Vagina (tissue), 2 donors: ENCODE measurements around the gene PRR5L.

Source experiments
- POLR2A ChIP-seq, 2 donors: fragments of 450-650 bp; IDR thresholded peaks; one replicate each; pipeline ENCODE4 v1.6.1; 2017; ENCODE audit warnings: antibody characterized with exemption in 2 of 2, mild to moderate bottlenecking in 2 of 2, moderate library complexity in 2 of 2
- POLR2AphosphoS5 ChIP-seq, 2 donors: sonication (generic); formaldehyde crosslinking; IDR thresholded peaks; one replicate each; pipeline ENCODE4 v1.9.0; 2017; ENCODE audit warnings: antibody characterized with exemption in 2 of 2, mild to moderate bottlenecking in 2 of 2, low read depth in 1 of 2; ENCODE audit not compliant: insufficient read depth in 1 of 2
- TF ChIP-seq, protein P1 (sequence below), 3 experiments: fragments of 450-650 bp in 2 of 3; fragments of 200-600 bp in 1 of 3; sonication (generic) in 1 of 3; IDR thresholded peaks; one replicate each; pipeline ENCODE4 v1.5.1; 2017 to 2019; ENCODE audit warnings: antibody characterized with exemption in 3 of 3, mild to moderate bottlenecking in 2 of 3, moderate library complexity in 2 of 3

DNA sequence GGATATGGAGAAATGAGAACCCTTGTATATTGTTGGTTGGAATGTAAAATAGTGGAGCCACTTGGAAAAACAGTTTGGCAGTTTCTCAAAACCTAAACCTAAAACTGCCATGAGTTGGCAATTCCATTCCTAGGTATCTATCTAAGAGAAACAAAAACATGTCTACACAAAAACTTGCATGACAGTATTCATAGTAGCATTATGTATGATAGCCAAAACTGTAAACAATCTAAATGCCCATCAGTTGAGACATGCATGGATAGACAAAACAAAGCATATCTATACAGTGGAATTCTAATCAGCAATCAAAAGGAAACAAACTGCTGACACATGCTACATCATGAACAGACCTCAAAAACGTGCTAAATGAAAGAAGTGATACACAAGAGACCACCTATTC, 179.1 kb downstream of the PRR5L start:
- TF ChIP-seq, protein P1, sequence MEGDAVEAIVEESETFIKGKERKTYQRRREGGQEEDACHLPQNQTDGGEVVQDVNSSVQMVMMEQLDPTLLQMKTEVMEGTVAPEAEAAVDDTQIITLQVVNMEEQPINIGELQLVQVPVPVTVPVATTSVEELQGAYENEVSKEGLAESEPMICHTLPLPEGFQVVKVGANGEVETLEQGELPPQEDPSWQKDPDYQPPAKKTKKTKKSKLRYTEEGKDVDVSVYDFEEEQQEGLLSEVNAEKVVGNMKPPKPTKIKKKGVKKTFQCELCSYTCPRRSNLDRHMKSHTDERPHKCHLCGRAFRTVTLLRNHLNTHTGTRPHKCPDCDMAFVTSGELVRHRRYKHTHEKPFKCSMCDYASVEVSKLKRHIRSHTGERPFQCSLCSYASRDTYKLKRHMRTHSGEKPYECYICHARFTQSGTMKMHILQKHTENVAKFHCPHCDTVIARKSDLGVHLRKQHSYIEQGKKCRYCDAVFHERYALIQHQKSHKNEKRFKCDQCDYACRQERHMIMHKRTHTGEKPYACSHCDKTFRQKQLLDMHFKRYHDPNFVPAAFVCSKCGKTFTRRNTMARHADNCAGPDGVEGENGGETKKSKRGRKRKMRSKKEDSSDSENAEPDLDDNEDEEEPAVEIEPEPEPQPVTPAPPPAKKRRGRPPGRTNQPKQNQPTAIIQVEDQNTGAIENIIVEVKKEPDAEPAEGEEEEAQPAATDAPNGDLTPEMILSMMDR (IDR thresholded peaks at IDR 0.05) = no peak
- TF ChIP-seq POLR2A (IDR thresholded peaks at IDR 0.05) (no peak), POLR2AphosphoS5 (IDR thresholded peaks at IDR 0.05; ENCODE audit: insufficient read depth in 1 of 2, low read depth in 1 of 2) (no peak)
